K562 (cell line): ENCODE measurements around the gene SLC34A1. TPM values are rescaled to one million over a fixed set of nuclear protein-coding genes. Genes with fewer than 3 reads are reported as not detected.

Experiments
- CHD7 ChIP-seq: fragments of 200-600 bp; sonication (generic); IDR thresholded peaks from one replicate; pipeline ENCODE4 v1.6.1; 2012; ENCODE audit warnings: mild to moderate bottlenecking, low read depth, low read length, inconsistent platforms
- ETS2 ChIP-seq: IDR thresholded peaks from 2 replicates; pipeline ENCODE4 v1.6.1; 2016; ENCODE audit warnings: borderline replicate concordance, missing genetic modification characterization, mild to moderate bottlenecking, moderate library complexity, missing compliant biosample characterization; ENCODE audit not compliant: poor library complexity, severe bottlenecking
- MCM3 ChIP-seq: fragments of 450-650 bp; IDR thresholded peaks from 2 replicates; pipeline ENCODE4 v1.6.1; 2016
- NR0B1 ChIP-seq: fragments of 450-650 bp; IDR thresholded peaks from one replicate; pipeline ENCODE4 v1.6.1; 2018; ENCODE audit warnings: mild to moderate bottlenecking, moderate library complexity; ENCODE audit not compliant: partially characterized antibody
- TCF15 ChIP-seq: fragments of 250-450 bp; sonication (Bioruptor Pico); IDR thresholded peaks from 2 replicates; pipeline ENCODE4 v1.8.0; 2022; ENCODE audit warnings: moderate library complexity, mild to moderate bottlenecking, inconsistent platforms
- ZNF12 ChIP-seq: sonication (generic); formaldehyde crosslinking; IDR thresholded peaks from 2 replicates; pipeline ENCODE4 v1.4.0; 2020; ENCODE audit warnings: mild to moderate bottlenecking, missing genetic modification reagents
- ZNF717 ChIP-seq: fragments of 250-450 bp; sonication (Bioruptor Pico); IDR thresholded peaks from 2 replicates; pipeline ENCODE4 v1.5.0; 2021
- polyA plus RNA-seq, 8 experiments: library from polyadenylated mRNA; depleted of rRNA in 4 of 8; stranded (reverse) in 5 of 8; unstranded in 3 of 8; fragments of >200 nt; fragmentation: Nextera tagmentation in 2 of 8; fragmentation: Illumina TruSeq in 1 of 8; extraction: Ambion mirVana in 2 of 8; extraction: Trizol in 1 of 8; gene quantifications; 2 replicates each; pipeline versions ENCODE4 v1.2.1 to v1.2.3, GENCODE V29; 2011 to 2014; ENCODE audit warnings: inconsistent platforms in 1 of 8, missing spikeins in 1 of 8
- total RNA-seq, 7 experiments: library from RNA; depleted of rRNA in 6 of 7; stranded (reverse); fragments of >200 nt in 6 of 7; fragmentation: Illumina TruSeq in 2 of 7; extraction: Trizol in 2 of 7; gene quantifications; 2 replicates each; pipeline versions ENCODE4 v1.2.1 to v1.2.3, GENCODE V29; 2011 to 2021; ENCODE audit warnings: low replicate concordance in 1 of 7

The SLC34A1 gene
- total and polyA plus RNA-seq, 9 of the 15 experiments (the other 6 are each of a cell fraction or from before 2014, with no cell fraction given): not detected

- TF ChIP-seq CHD7 (no peak), MCM3 (no peak), TCF15 (CRISPR knock-in tag) (no peak), NR0B1 (no peak), ZNF12 (CRISPR knock-in tag) (peak; percentile 100), ETS2 (no peak), ZNF717 (no peak)
These were observed 28.9 kb upstream of the SLC34A1 start (continued) for GRCh38 chr5:177355162-177355867.
